Caco-2 (cell line): ENCODE measurements around the gene SLC30A1. TPM values are rescaled to one million over a fixed set of nuclear protein-coding genes. Genes with fewer than 3 reads are reported as not detected.

Experiments used
- BruUV-seq: library from RNA; stranded (reverse); fragments of 400-500 nt; replicated peaks from 2 replicates; lab custom pipeline; 2021; lab: Mats Ljungman, UMichigan
- CTCF ChIA-PET: fragments of 300-600 bp; sonication (Branson Sonifier 250); formaldehyde crosslinking; loops from one replicate; lab custom pipeline; 2022; ENCODE audit warnings: antibody characterized with exemption; lab: Charles Lee
- POLR2A ChIA-PET: fragments of 300-600 bp; sonication (Branson Sonifier 250); formaldehyde crosslinking; loops from one replicate; lab custom pipeline; 2022; ENCODE audit warnings: antibody characterized with exemption; lab: Charles Lee
- DNase-seq, 2 experiments: peaks; one replicate each; pipeline versions ENCODE4 v3.0.0 to v3.0.0-alpha.2; 2020 to 2022
- H3K27me3 ChIP-seq: replicated peaks from 2 replicates; pipeline ENCODE4 v1.6.0; 2011; ENCODE audit warnings: low read length; ENCODE audit not compliant: control insufficient read depth, insufficient read depth
- H3K36me3 ChIP-seq: 2 replicates; pipeline ENCODE4 v1.5.1; 2011; ENCODE audit warnings: low read length; ENCODE audit not compliant: control insufficient read depth, insufficient read depth
- H3K4me1 ChIP-seq: fragments of 250-450 bp; sonication (Bioruptor Pico); 2 replicates; pipeline ENCODE4 v1.5.1; 2020; ENCODE audit warnings: mild to moderate bottlenecking
- H3K4me3 ChIP-seq: 2 replicates; pipeline ENCODE4 v1.5.1; 2011; ENCODE audit warnings: low read depth, mild to moderate bottlenecking, control low read depth, low read length
- H3K9me3 ChIP-seq: fragments of 250-450 bp; sonication (Bioruptor Pico); 2 replicates; pipeline ENCODE4 v1.5.1; 2020; ENCODE audit warnings: mild to moderate bottlenecking, moderate library complexity
- H3K27ac Mint-ChIP-seq: one replicate; pipeline ENCODE4 v1.8.0; 2022; ENCODE audit warnings: mixed read lengths; ENCODE audit not compliant: unreplicated experiment
- H3K27me3 Mint-ChIP-seq: one replicate; pipeline ENCODE4 v1.8.0; 2022; ENCODE audit warnings: mixed read lengths; ENCODE audit not compliant: insufficient read depth, unreplicated experiment
- H3K36me3 Mint-ChIP-seq: one replicate; pipeline ENCODE4 v1.8.0; 2022; ENCODE audit warnings: mild to moderate bottlenecking, mixed read lengths; ENCODE audit not compliant: insufficient read depth, unreplicated experiment
- H3K4me1 Mint-ChIP-seq: one replicate; pipeline ENCODE4 v1.8.0; 2022; ENCODE audit warnings: low read depth, mixed read lengths; ENCODE audit not compliant: unreplicated experiment
- H3K4me3 Mint-ChIP-seq: one replicate; pipeline ENCODE4 v1.8.0; 2022; ENCODE audit warnings: mild to moderate bottlenecking, moderate library complexity, mixed read lengths; ENCODE audit not compliant: unreplicated experiment
- H3K9me3 Mint-ChIP-seq: one replicate; pipeline ENCODE4 v1.8.0; 2022; ENCODE audit warnings: mixed read lengths; ENCODE audit not compliant: unreplicated experiment
- CTCF ChIP-seq, 2 experiments: fragments of 200-600 bp in 1 of 2; IDR thresholded peaks; 1 replicate in 1 of 2; 2 replicates in 1 of 2; pipeline versions ENCODE4 v1.5.1 to v1.8.0; 2011 to 2022; ENCODE audit warnings: antibody characterized with exemption in 1 of 2, control low read depth in 1 of 2, inconsistent platforms in 1 of 2, low read depth in 1 of 2, low read length in 1 of 2, mild to moderate bottlenecking in 1 of 2, moderate library complexity in 1 of 2; ENCODE audit not compliant: insufficient read depth in 1 of 2, severe bottlenecking in 1 of 2, unreplicated experiment in 1 of 2
- intact Hi-C: fragments of 100-400 bp; cut with micrococcal nuclease; formaldehyde crosslinking; loops from one replicate; pipeline ENCODE4 v1.10.0; 2022; ENCODE audit not compliant: unreplicated experiment
- total RNA-seq: library from RNA; stranded (reverse); gene quantifications from 2 replicates; pipeline ENCODE4 v1.2.3, GENCODE V29; 2022

SLC30A1 gene
- total RNA-seq, 1 experiment from 2014 or later, result 26.6 TPM

GRCh38 chr1:211577277-211577818 lies 1.6 kb downstream of the SLC30A1 start:
- intact Hi-C loops, result loop anchor here (1.0 kb wide), 1 partner anchor 48 kb away; no protein-coding TSS in a partner anchor
- POLR2A ChIA-PET, result no interaction called here
- no TSS peak for BruUV-seq

DNA sequence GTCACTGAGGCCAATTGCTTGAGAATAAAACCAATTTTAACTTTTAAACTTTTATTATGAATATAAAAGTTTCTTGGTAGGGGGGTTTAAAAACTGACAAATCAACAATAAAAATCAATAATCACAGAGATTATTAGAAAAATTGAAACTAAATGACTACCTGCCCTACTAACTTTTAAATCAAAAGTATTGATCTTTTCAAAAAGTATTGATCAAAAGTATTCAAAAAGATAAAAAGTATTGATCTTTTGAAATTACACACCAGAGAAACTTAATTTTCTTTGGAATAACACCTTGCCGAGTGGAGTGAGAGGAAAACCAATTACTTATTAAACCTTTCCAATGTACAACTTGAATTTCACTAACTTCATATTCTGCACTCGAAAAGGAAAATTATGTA lies 2.2 kb downstream of the SLC30A1 start:
- ChIA-PET POLR2A (no interaction called here), CTCF (interaction anchor here (0.6 to 1.2 kb wide), 2 partner anchors 48 to 77 kb away, joined by 3 to 9 read pairs; no protein-coding TSS in a partner anchor)
- no peak overlapping the region for H3K27ac Mint-ChIP-seq
- Histone ChIP-seq H3K4me1 (peaks cover 16% of the 10 kb centered on the region), H3K27me3 (no peaks in the 10 kb centered on the region), H3K9me3 (no peaks in the 10 kb centered on the region), H3K36me3 (peaks cover 1% of the 10 kb centered on the region; the same call in 1 of the 2 replicates), H3K4me3 (peak overlapping the region; percentile 98)
- H3K4me1 Mint-ChIP-seq, result peaks cover 13% of the 10 kb centered on the region
- TSS peak; percentile 18 for BruUV-seq
- no peaks in the 10 kb centered on the region for H3K9me3 Mint-ChIP-seq
- TF ChIP-seq CTCF (IDR thresholded peaks at IDR 0.05; ENCODE audit: insufficient read depth in 1 of 2, low read depth in 1 of 2, low read length in 1 of 2, severe bottlenecking in 1 of 2, unreplicated experiment in 1 of 2), result no peak
- H3K4me3 Mint-ChIP-seq, result peak overlapping the region; percentile 72
- intact Hi-C loops, result loop anchor here (1.0 kb wide), 1 partner anchor 49 kb away; no protein-coding TSS in a partner anchor
- H3K36me3 Mint-ChIP-seq, result peaks cover 26% of the 10 kb centered on the region
- no peak for DNase-seq
- H3K27me3 Mint-ChIP-seq, result no peaks in the 10 kb centered on the region

More at GRCh38 chr1:211577277-211577818, 1.6 kb downstream of the SLC30A1 start:
- Mint-ChIP-seq H3K27me3 (no peaks in the 10 kb centered on the region), H3K4me3 (peak overlapping the region; percentile 72), H3K27ac (peak overlapping the region; percentile 72), H3K9me3 (no peaks in the 10 kb centered on the region), H3K36me3 (peaks cover 26% of the 10 kb centered on the region), H3K4me1 (peaks cover 13% of the 10 kb centered on the region)
- peaks cover 20% of the 10 kb centered on the region for H3K4me1 ChIP-seq
- H3K9me3 ChIP-seq, result no peaks in the 10 kb centered on the region
- H3K36me3 ChIP-seq, result peaks cover 1% of the 10 kb centered on the region; the same call in 1 of the 2 replicates
- no peak for TF ChIP-seq CTCF (IDR thresholded peaks at IDR 0.05; ENCODE audit: insufficient read depth in 1 of 2, low read depth in 1 of 2, low read length in 1 of 2, severe bottlenecking in 1 of 2, unreplicated experiment in 1 of 2)
- no peak for DNase-seq
- H3K4me3 ChIP-seq, result peak overlapping the region; percentile 98
- H3K27me3 ChIP-seq, result no peaks in the 10 kb centered on the region
- CTCF ChIA-PET, result interaction anchor here (0.6 to 1.2 kb wide), 2 partner anchors 48 to 76 kb away, joined by 3 to 9 read pairs; no protein-coding TSS in a partner anchor

DNA sequence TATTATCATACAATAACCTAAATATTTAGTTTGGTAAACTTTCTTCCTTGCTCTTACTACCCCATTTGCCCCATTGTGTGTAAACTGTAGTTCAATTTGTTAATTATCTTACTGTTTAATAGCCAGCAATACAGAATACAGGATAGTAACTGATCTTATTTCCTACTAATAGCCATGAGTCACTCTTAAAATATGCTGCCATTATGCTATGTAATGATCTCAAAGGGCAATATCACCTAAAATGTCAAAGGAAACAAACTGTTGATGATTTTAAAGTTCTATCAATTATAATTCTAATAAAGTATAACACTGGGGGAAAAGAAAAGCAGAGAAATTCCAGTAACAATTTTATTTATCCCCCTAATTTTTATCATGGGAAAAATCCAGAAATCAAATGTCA lies 4.3 kb downstream of the SLC30A1 start:
- Histone ChIP-seq H3K4me3 (no peak overlapping the region), H3K27me3 (no peaks in the 10 kb centered on the region), H3K9me3 (no peaks in the 10 kb centered on the region), H3K36me3 (peaks cover 1% of the 10 kb centered on the region; the same call in 1 of the 2 replicates), H3K4me1 (no peaks in the 10 kb centered on the region)
- Mint-ChIP-seq H3K9me3 (no peaks in the 10 kb centered on the region), H3K4me1 (peaks cover 1% of the 10 kb centered on the region), H3K27me3 (no peaks in the 10 kb centered on the region), H3K36me3 (peaks cover 33% of the 10 kb centered on the region), H3K27ac (no peak overlapping the region), H3K4me3 (no peak overlapping the region)
- no peak for TF ChIP-seq CTCF (IDR thresholded peaks at IDR 0.05; ENCODE audit: insufficient read depth in 1 of 2, low read depth in 1 of 2, low read length in 1 of 2, severe bottlenecking in 1 of 2, unreplicated experiment in 1 of 2)
- ChIA-PET CTCF (no interaction called here), POLR2A (no interaction called here)
- BruUV-seq, result no TSS peak
- no peak for DNase-seq
- intact Hi-C loops, result no loop called here
